DND-41 (cell line): ENCODE data around the gene ALDH3A1.

Source experiments
- ATAC-seq: fragments of 200-7000 bp; cut with Tn5 transposase; 3 replicates; pipeline ENCODE4 v1.9.1; 2021; ENCODE audit warnings: low read depth; ENCODE audit not compliant: insufficient read depth
- DNase-seq: peaks from one replicate; pipeline ENCODE4 v3.0.0-alpha.2; 2020
- H2AFZ ChIP-seq: 2 replicates; pipeline ENCODE4 v1.6.0; 2012; ENCODE audit warnings: low read depth, low read length
- H3K27ac ChIP-seq: 2 replicates; pipeline ENCODE4 v1.5.1; 2012; ENCODE audit warnings: low read length, inconsistent platforms
- H3K27me3 ChIP-seq: fragments of 200-600 bp; sonication (generic); 2 replicates; pipeline ENCODE4 v1.6.0; 2012; ENCODE audit warnings: low read length, mild to moderate bottlenecking, inconsistent platforms; ENCODE audit not compliant: insufficient read depth, poor library complexity
- H3K36me3 ChIP-seq: 2 replicates; pipeline ENCODE4 v1.5.1; 2012; ENCODE audit warnings: low read length, inconsistent platforms; ENCODE audit not compliant: insufficient read depth
- H3K4me1 ChIP-seq: 2 replicates; pipeline ENCODE4 v1.5.1; 2012; ENCODE audit warnings: mild to moderate bottlenecking, low read length; ENCODE audit not compliant: insufficient read depth
- H3K4me2 ChIP-seq: 2 replicates; pipeline ENCODE4 v1.6.0; 2012; ENCODE audit warnings: mild to moderate bottlenecking, moderate library complexity, low read length, inconsistent platforms; ENCODE audit not compliant: insufficient read depth
- H3K4me3 ChIP-seq, 2 experiments: fragments of 200-600 bp in 1 of 2; shearing (Covaris generic) in 1 of 2; 2 replicates each; pipeline ENCODE4 v1.5.1; 2012 to 2016; ENCODE audit warnings: inconsistent platforms in 2 of 2, low read length in 2 of 2, mild to moderate bottlenecking in 2 of 2, low read depth in 1 of 2, moderate library complexity in 1 of 2
- H3K79me2 ChIP-seq: 2 replicates; pipeline ENCODE4 v1.6.0; 2012; ENCODE audit warnings: low read length, inconsistent platforms; ENCODE audit not compliant: insufficient read depth
- H3K9ac ChIP-seq: 2 replicates; pipeline ENCODE4 v1.6.0; 2012; ENCODE audit warnings: low read depth, mild to moderate bottlenecking, inconsistent platforms, low read length, moderate library complexity
- H3K9me3 ChIP-seq: 2 replicates; pipeline ENCODE4 v1.5.1; 2012; ENCODE audit warnings: low read length, moderate library complexity, mild to moderate bottlenecking, inconsistent platforms; ENCODE audit not compliant: insufficient read depth, severe bottlenecking
- H4K20me1 ChIP-seq: 2 replicates; pipeline ENCODE4 v1.6.0; 2012; ENCODE audit warnings: low read length; ENCODE audit not compliant: insufficient read depth
- EZH2 ChIP-seq: IDR thresholded peaks from 3 replicates; pipeline ENCODE4 v1.6.1; 2012; ENCODE audit warnings: borderline replicate concordance, low read depth, mild to moderate bottlenecking, moderate library complexity, low read length, inconsistent platforms; ENCODE audit not compliant: severe bottlenecking
- TF ChIP-seq, protein P1 (sequence below): IDR thresholded peaks from 2 replicates; pipeline ENCODE4 v1.5.1; 2012; ENCODE audit warnings: borderline replicate concordance, low read length, moderate library complexity, mild to moderate bottlenecking; ENCODE audit not compliant: poor library complexity, severe bottlenecking; ENCODE audit errors: extremely low read depth

Gene ALDH3A1

DNA sequence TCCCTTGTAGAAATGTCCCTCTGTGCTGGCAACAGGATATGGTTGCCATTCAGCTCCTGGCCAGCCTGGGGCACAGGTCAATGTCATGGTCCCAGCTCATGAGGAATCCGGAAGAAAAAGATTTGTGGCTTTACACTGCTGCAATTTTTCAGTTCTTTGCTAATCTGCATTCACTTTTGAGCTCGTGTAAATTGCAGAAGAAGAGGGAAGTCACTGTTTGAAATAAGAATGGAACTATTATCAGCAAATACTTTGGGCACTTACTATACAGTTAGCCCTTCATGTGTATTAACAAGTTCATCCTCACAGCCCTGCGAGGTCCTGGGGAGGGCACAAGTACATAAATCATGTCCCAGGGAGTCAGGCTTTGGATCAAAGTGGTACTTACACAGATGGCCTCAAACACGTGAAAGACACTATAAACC lies 45.9 kb downstream of the ALDH3A1 start:
- TF ChIP-seq, protein P1, sequence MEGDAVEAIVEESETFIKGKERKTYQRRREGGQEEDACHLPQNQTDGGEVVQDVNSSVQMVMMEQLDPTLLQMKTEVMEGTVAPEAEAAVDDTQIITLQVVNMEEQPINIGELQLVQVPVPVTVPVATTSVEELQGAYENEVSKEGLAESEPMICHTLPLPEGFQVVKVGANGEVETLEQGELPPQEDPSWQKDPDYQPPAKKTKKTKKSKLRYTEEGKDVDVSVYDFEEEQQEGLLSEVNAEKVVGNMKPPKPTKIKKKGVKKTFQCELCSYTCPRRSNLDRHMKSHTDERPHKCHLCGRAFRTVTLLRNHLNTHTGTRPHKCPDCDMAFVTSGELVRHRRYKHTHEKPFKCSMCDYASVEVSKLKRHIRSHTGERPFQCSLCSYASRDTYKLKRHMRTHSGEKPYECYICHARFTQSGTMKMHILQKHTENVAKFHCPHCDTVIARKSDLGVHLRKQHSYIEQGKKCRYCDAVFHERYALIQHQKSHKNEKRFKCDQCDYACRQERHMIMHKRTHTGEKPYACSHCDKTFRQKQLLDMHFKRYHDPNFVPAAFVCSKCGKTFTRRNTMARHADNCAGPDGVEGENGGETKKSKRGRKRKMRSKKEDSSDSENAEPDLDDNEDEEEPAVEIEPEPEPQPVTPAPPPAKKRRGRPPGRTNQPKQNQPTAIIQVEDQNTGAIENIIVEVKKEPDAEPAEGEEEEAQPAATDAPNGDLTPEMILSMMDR: no peak
- TF ChIP-seq EZH2: no peak
- H3K4me3 ChIP-seq: no peak overlapping the region

More for the DNA sequence above, 45.9 kb downstream of the ALDH3A1 start:
- no peak for DNase-seq
- H3K27me3 ChIP-seq: peaks cover 8% of the 10 kb centered on the region
- no peaks in the 10 kb centered on the region for H3K9me3 ChIP-seq
- H3K9ac ChIP-seq: no peak overlapping the region
- H2AFZ ChIP-seq: no peak overlapping the region
- H3K4me2 ChIP-seq: no peak overlapping the region
- no peak for ATAC-seq
- H3K79me2 ChIP-seq: no peaks in the 10 kb centered on the region
- H3K4me1 ChIP-seq: no peaks in the 10 kb centered on the region
- no peaks in the 10 kb centered on the region for H4K20me1 ChIP-seq
- no peaks in the 10 kb centered on the region for H3K36me3 ChIP-seq
- no peak overlapping the region for H3K27ac ChIP-seq
